Common myeloid progenitor, CD34-positive (primary cell): Measurements from ENCODE around the gene CAMK2A.

Source experiments
- CTCF ChIA-PET: fragments of 350-600 bp; sonication (Branson Sonifier 250); formaldehyde crosslinking; loops from one replicate; lab custom pipeline; 2021; ENCODE audit warnings: antibody characterized with exemption; lab: Charles Lee
- POLR2A ChIA-PET: fragments of 350-600 bp; sonication (Branson Sonifier 250); formaldehyde crosslinking; loops from one replicate; lab custom pipeline; 2021; ENCODE audit warnings: antibody characterized with exemption; lab: Charles Lee
- DNase-seq, 3 donors: peaks; one replicate each; pipeline versions ENCODE4 v3.0.0 to v3.0.0-alpha.2; 2013
- H3K27ac ChIP-seq, 2 experiments: 1 replicate in 1 of 2; 2 replicates in 1 of 2; pipeline ENCODE4 v1.7.0; 2013; ENCODE audit warnings: inconsistent platforms in 2 of 2, low read length in 2 of 2, mild to moderate bottlenecking in 2 of 2, low read depth in 1 of 2, moderate library complexity in 1 of 2; ENCODE audit not compliant: severe bottlenecking in 2 of 2, insufficient read depth in 1 of 2, poor library complexity in 1 of 2
- H3K27me3 ChIP-seq, 5 experiments: replicated peaks in 2 of 5; 1 replicate in 3 of 5; 2 replicates in 2 of 5; pipeline versions ENCODE4 v1.6.1 to v1.7.0; 2013; ENCODE audit warnings: low read length in 4 of 5, mild to moderate bottlenecking in 2 of 5, moderate library complexity in 2 of 5, inconsistent platforms in 1 of 5; ENCODE audit not compliant: insufficient read depth in 5 of 5, control insufficient read depth in 4 of 5
- H3K36me3 ChIP-seq, 4 experiments: 1 replicate in 2 of 4; 2 replicates in 2 of 4; pipeline versions ENCODE4 v1.6.1 to v1.7.0; 2013; ENCODE audit warnings: low read length in 3 of 4, control low read depth in 1 of 4, mild to moderate bottlenecking in 1 of 4; ENCODE audit not compliant: control insufficient read depth in 4 of 4, insufficient read depth in 4 of 4
- H3K4me1 ChIP-seq, 4 experiments: 1 replicate in 3 of 4; 2 replicates in 1 of 4; pipeline versions ENCODE4 v1.6.1 to v1.7.1; 2013; ENCODE audit warnings: low read length in 3 of 4, mild to moderate bottlenecking in 3 of 4, control low read depth in 1 of 4, inconsistent platforms in 1 of 4, moderate library complexity in 1 of 4; ENCODE audit not compliant: control insufficient read depth in 4 of 4, insufficient read depth in 4 of 4; ENCODE audit errors: control extremely low read depth in 1 of 4
- H3K4me3 ChIP-seq, 7 experiments: 1 replicate in 4 of 7; 2 replicates in 3 of 7; pipeline versions ENCODE4 v1.5.1 to v1.7.0; 2013; ENCODE audit warnings: mild to moderate bottlenecking in 7 of 7, low read length in 6 of 7, moderate library complexity in 6 of 7, inconsistent platforms in 2 of 7, low read depth in 2 of 7, control low read depth in 1 of 7; ENCODE audit not compliant: insufficient read depth in 4 of 7, control insufficient read depth in 1 of 7; ENCODE audit errors: extremely low read depth in 1 of 7
- H3K9me3 ChIP-seq, 5 experiments: 1 replicate in 4 of 5; 2 replicates in 1 of 5; pipeline versions ENCODE4 v1.6.1 to v1.7.1; 2013; ENCODE audit warnings: low read length in 4 of 5, mild to moderate bottlenecking in 2 of 5, inconsistent platforms in 1 of 5, low read depth in 1 of 5, moderate library complexity in 1 of 5; ENCODE audit not compliant: control insufficient read depth in 4 of 5, insufficient read depth in 2 of 5; ENCODE audit errors: control extremely low read depth in 1 of 5
- WGBS: methylation state at CpG from one replicate; pipeline ENCODE4 v1.1.5; 2013; ENCODE audit not compliant: insufficient coverage; 5-methylcytosine and 5-hydroxymethylcytosine counted together

The CAMK2A gene

DNA sequence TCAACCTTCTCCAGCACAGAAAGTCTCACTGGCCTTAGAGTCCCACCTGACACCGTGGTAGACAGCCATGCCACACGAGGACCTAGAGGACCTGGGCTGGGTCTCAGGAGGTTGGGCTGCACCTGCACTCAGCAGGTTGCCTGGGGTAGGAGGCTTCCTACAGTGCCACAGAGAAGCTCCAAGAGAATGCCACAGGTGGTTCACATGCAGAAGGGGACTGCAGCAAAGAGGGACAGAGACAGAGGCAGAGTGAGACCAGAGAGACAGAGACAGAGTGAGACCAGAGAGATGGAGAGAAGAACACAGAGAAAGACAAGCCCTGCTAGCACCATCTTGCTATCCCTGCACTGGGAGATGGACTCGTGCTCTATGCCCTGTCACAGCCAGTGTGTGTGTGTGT lies 5.7 kb downstream of the CAMK2A start:
- CTCF ChIA-PET = interaction anchor here (0.9 to 1.4 kb wide), 2 partner anchors 19 kb away, joined by 3 read pairs; partner anchors contain the start of gene ARSI
- Histone ChIP-seq H3K36me3 (no peaks in the 10 kb centered on the region), H3K9me3 (no peaks in the 10 kb centered on the region), H3K27ac (no peak overlapping the region), H3K27me3 (peaks cover 0 to 2% (median 0%) of the 10 kb centered on the region in 5 experiments), H3K4me3 (no peak overlapping the region), H3K4me1 (peaks cover 2 to 11% (median 5%) of the 10 kb centered on the region in 4 experiments)
- WGBS = 96% methylated on average over 2 of the region's 3 CpGs
- DNase-seq = no peak
- POLR2A ChIA-PET = no interaction called here

DNA sequence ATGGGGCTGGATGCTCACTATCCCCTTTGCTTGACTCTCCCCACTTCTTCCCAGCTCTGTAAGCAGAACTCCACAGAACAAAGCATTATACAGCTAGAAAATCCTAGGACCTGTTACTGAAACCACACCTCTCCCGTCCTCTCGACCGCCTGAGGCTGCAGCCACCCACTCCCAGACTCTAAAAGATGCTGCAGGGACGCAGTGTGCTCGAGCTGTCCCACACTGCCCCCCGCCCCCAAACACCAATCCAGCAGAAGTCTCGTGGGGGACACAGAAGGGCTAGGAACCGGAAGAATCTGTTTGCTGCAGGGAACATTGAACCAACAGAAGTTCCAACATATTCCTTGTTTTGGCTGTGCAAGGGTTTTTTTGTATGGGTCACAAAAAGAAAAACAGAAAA lies 7.6 kb downstream of the CAMK2A start:
- WGBS = 99% methylated on average over 7 of the region's 8 CpGs
- H3K27ac ChIP-seq = no peak overlapping the region
- H3K27me3 ChIP-seq = peaks cover 0 to 1% (median 0%) of the 10 kb centered on the region in 5 experiments
- POLR2A ChIA-PET = interaction anchor here (0.7 kb wide), 1 partner anchor 16 kb away, joined by 3 read pairs; no protein-coding TSS in a partner anchor
- H3K4me3 ChIP-seq = no peak overlapping the region
- CTCF ChIA-PET = interaction anchor here (0.7 to 0.9 kb wide), 2 partner anchors 14 to 68 kb away, joined by 3 to 5 read pairs; no protein-coding TSS in a partner anchor
- H3K9me3 ChIP-seq = no peaks in the 10 kb centered on the region
- H3K36me3 ChIP-seq = no peaks in the 10 kb centered on the region
- no peak for DNase-seq
- peaks cover 2 to 17% (median 8%) of the 10 kb centered on the region in 4 experiments for H3K4me1 ChIP-seq

DNA sequence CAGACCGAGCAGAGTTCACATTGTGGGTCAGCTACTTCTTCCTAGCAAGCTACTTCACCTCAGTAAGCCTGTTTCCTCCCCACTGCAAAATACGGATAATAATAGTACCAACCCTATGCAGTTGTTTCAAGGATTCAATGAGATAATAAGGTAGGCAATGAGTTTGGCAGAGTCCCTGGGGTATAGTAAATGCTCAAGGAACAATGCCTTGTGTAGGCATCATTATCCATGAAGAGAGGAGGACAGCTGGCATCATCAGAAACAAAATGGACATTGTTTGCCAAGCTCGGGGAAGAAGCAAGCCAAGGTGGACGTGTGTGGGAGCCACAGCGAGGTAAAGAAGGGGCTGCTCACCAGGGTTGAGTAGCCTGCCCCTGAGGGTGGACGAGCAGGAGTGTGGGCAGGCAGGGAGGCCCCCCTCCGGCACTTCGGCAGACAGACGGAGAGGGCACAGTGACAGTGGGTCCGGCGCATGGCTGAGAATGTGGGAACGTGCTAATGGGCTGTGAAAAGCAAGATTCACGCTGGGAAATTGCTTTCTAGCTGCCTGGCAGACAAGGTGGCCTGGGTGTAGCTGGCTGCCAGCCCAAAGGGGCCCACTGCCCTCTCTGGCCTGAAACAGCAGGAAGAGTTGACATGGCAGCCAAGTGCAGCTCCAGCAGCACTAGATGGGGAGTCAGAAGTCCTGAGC lies 10.1 kb downstream of the CAMK2A start:
- Histone ChIP-seq H3K36me3 (no peaks in the 10 kb centered on the region), H3K27me3 (peaks cover 0 to 3% (median 0%) of the 10 kb centered on the region in 5 experiments), H3K27ac (no peak overlapping the region), H3K4me3 (no peak overlapping the region), H3K9me3 (no peaks in the 10 kb centered on the region), H3K4me1 (peaks cover 2 to 17% (median 8%) of the 10 kb centered on the region in 4 experiments)
- DNase-seq = peak in 2 of 3 donors; percentile 23 to 44
- WGBS = 97% methylated on average over 12 of the region's 13 CpGs
- ChIA-PET POLR2A (no interaction called here), CTCF (interaction anchor here (1.0 kb wide), 1 partner anchor 26 kb away, joined by 3 read pairs; no protein-coding TSS in a partner anchor)

DNA sequence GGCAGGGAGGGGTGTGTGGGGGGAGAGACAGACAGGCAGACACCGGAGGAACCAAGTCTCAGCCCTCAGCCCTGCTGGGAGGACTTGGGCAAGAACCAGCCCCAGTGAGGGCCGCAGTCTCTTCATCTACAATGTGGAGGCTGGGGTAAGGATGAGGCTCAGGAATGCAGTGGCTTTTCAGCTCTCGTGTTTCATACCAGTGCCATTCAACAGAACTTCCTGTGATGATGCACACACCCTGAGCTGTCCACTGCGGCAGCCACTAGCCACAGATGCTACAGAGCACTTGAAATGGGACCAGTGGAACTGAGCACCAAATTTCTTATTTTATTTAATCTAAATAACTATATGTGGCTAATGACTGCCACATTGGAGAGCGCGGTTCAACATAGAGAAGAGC lies 10.7 kb downstream of the CAMK2A start:
- CTCF ChIA-PET = interaction anchor here (1.0 kb wide), 1 partner anchor 27 kb away, joined by 3 read pairs; no protein-coding TSS in a partner anchor

DNA sequence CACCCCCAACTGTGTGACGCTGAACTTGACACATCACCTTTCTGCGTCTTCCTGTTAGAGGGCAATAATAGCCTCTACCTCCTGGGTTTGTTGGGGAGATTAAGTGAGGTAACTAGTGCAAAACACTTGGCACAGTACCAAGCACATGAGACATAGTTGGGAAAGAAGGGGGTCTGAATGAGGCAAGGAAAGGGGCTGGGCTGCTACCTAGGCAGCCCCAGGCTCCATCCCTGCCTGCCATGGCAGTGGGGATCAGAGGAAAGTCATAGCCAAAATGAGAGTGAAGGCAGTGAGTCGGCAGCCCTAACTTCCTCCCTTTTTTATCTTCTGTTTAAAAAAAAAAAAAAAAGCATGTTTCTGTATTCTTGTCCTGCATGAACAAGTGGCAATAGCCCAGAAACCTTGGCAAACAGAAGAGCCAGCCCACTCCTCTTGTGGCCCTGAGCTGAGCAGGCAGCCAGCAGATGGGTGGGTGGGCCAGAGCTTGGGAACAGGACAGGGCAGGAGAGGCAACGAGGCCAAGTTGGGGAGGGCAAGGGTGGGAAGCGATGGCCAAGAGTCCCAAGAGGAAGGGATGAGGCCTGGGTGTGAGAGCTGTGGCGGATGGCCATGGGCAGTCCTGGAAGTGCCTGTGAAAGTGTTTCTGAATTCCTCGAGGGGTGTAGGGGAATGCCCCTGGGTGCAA lies 11.4 kb downstream of the CAMK2A start:
- POLR2A ChIA-PET = interaction anchor here (0.6 kb wide), 1 partner anchor 89 kb away, joined by 3 read pairs; no protein-coding TSS in a partner anchor

More for the DNA sequence above, 10.7 kb downstream of the CAMK2A start:
- Histone ChIP-seq H3K4me3 (no peak overlapping the region), H3K27me3 (peaks cover 0 to 3% (median 0%) of the 10 kb centered on the region in 5 experiments), H3K27ac (no peak overlapping the region), H3K4me1 (peaks cover 2 to 17% (median 8%) of the 10 kb centered on the region in 4 experiments), H3K36me3 (no peaks in the 10 kb centered on the region), H3K9me3 (no peaks in the 10 kb centered on the region)
- 100% methylated on average over 2 of the region's 6 CpGs for WGBS
- no peak for DNase-seq
- POLR2A ChIA-PET = interaction anchor here (0.6 kb wide), 1 partner anchor 88 kb away, joined by 3 read pairs; no protein-coding TSS in a partner anchor

DNA sequence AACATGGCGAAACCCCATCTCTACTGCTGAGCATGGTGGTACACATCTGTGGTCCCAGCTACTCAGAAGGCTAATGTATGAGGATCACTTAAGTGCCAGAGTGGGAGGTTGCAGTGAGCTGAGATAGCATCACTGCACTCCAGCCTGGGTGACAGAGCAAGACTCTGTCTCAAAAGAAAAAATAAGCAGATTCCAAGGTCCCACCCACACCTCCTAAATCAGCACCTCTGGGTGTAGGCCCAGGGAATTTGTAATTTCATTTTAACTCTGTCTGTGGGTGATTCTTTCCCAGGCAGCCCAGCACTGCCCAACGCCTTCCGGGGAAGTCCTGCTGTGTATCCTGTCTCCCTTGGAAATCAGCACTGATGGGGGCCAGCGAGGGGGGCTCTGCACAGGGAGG lies 12.5 kb downstream of the CAMK2A start:
- Histone ChIP-seq H3K27me3 (peaks cover 0 to 3% (median 0%) of the 10 kb centered on the region in 5 experiments), H3K27ac (no peak overlapping the region), H3K36me3 (no peaks in the 10 kb centered on the region), H3K9me3 (no peaks in the 10 kb centered on the region), H3K4me3 (no peak overlapping the region), H3K4me1 (peaks cover 2 to 17% (median 8%) of the 10 kb centered on the region in 4 experiments)
- CTCF ChIA-PET = interaction anchor here (1.5 to 6.8 kb wide), 2 partner anchors 58 to 72 kb away, joined by 3 to 63 read pairs; no protein-coding TSS in a partner anchor
- POLR2A ChIA-PET = no interaction called here
- no peak for DNase-seq
- 100% methylated on average over 3 of the region's 4 CpGs for WGBS

More for the DNA sequence above, 11.4 kb downstream of the CAMK2A start:
- H3K27ac ChIP-seq = no peak overlapping the region
- CTCF ChIA-PET = no interaction called here
- 55% methylated on average over 4 of the region's 7 CpGs for WGBS
- peak; percentile 25 to 58 (median 50) for DNase-seq
- H3K9me3 ChIP-seq = no peaks in the 10 kb centered on the region
- H3K27me3 ChIP-seq = peaks cover 0 to 3% (median 0%) of the 10 kb centered on the region in 5 experiments
- peaks cover 2 to 17% (median 8%) of the 10 kb centered on the region in 4 experiments for H3K4me1 ChIP-seq
- H3K4me3 ChIP-seq = no peak overlapping the region
- no peaks in the 10 kb centered on the region for H3K36me3 ChIP-seq
